GM19099 (cell line): Measurements from ENCODE around the gene SLC6A6.

ENCODE experiments used
- POLR2A ChIP-seq: IDR thresholded peaks from 3 replicates; pipeline ENCODE4 v1.6.1; 2011; ENCODE audit warnings: low read depth; ENCODE audit not compliant: insufficient read length; ENCODE audit errors: extremely low read depth

The SLC6A6 gene

GRCh38 chr3:14477311-14477935 is 75.0 kb downstream of the SLC6A6 start:
- no peak for TF ChIP-seq POLR2A

- no peak for TF ChIP-seq POLR2A
Observed at GRCh38 chr3:14478956-14479550, 76.6 kb downstream of the SLC6A6 start.

GRCh38 chr3:14479591-14479990 is 77.2 kb downstream of the SLC6A6 start:
- TF ChIP-seq POLR2A: no peak

GRCh38 chr3:14480207-14481017 is 78.0 kb downstream of the SLC6A6 start:
- TF ChIP-seq POLR2A: no peak

GRCh38 chr3:14481018-14481645 is 78.7 kb downstream of the SLC6A6 start:
- no peak for TF ChIP-seq POLR2A

- TF ChIP-seq POLR2A: no peak
Observed at GRCh38 chr3:14481646-14482036, 79.2 kb downstream of the SLC6A6 start.

GRCh38 chr3:14482271-14482721 is 79.9 kb downstream of the SLC6A6 start:
- TF ChIP-seq POLR2A: no peak

- TF ChIP-seq POLR2A: no peak
Observed at GRCh38 chr3:14483286-14483685, 80.9 kb downstream of the SLC6A6 start.

- TF ChIP-seq POLR2A: no peak
Observed at GRCh38 chr3:14484741-14485140, 82.3 kb downstream of the SLC6A6 start.

GRCh38 chr3:14485981-14486380 is 83.6 kb downstream of the SLC6A6 start:
- no peak for TF ChIP-seq POLR2A

GRCh38 chr3:14486460-14486859 is 84.1 kb downstream of the SLC6A6 start:
- no peak for TF ChIP-seq POLR2A

GRCh38 chr3:14487086-14487485 is 84.7 kb downstream of the SLC6A6 start:
- TF ChIP-seq POLR2A: no peak

- no peak for TF ChIP-seq POLR2A
Observed at GRCh38 chr3:14487821-14488220, 85.4 kb downstream of the SLC6A6 start.

- TF ChIP-seq POLR2A: no peak
Observed at GRCh38 chr3:14488286-14489041, 86.1 kb downstream of the SLC6A6 start.

GRCh38 chr3:14489641-14490040 is 87.2 kb downstream of the SLC6A6 start:
- TF ChIP-seq POLR2A: no peak
